ENCODE measurements around the gene KLHL34. TPM values are rescaled to one million over a fixed set of nuclear protein-coding genes. Genes with fewer than 3 reads are reported as not detected.

The KLHL34 gene
- total RNA-seq: under 1 TPM; 0.79 to 0.94 TPM

GRCh38 chrX:21658152-21658737, at the start of gene KLHL34:
KLHL34 (minus strand) TSS chrX:21658330; CDS start chrX:21657788, 542 bp downstream.
- Mint-ChIP-seq H3K36me3 (ENCODE audit: insufficient read depth in 2 of 2) (peaks cover 0 to 1% of the 10 kb centered on the region in 2 donors), H3K9me3 (no peaks in the 10 kb centered on the region), H3K4me3 (peak within 1 kb of the TSS; percentile 61 to 72), H3K4me1 (ENCODE audit: low read depth) (no peaks in the 10 kb centered on the region), H3K27ac (no peak within 1 kb of the TSS), H3K27me3 (ENCODE audit: low read depth) (peaks cover 9% of the 10 kb centered on the region)
- ATAC-seq (replicated peaks in 1 of 2): peak; percentile 72 to 82
- peak; percentile 10 to 14 for DNase-seq

GRCh38 chrX:21705225-21705624, 47.1 kb upstream of the KLHL34 start:
- H3K36me3 Mint-ChIP-seq (ENCODE audit: insufficient read depth in 2 of 2): no peaks in the 10 kb centered on the region
- H3K27me3 Mint-ChIP-seq (ENCODE audit: low read depth): no peaks in the 10 kb centered on the region
- H3K9me3 Mint-ChIP-seq: peaks cover 0 to 2% of the 10 kb centered on the region in 2 donors
- no peak overlapping the region for H3K27ac Mint-ChIP-seq
- ATAC-seq (replicated peaks in 1 of 2) (no peak), DNase-seq (no peak)
- no peak overlapping the region for H3K4me3 Mint-ChIP-seq
- H3K4me1 Mint-ChIP-seq (ENCODE audit: low read depth): no peaks in the 10 kb centered on the region

GRCh38 chrX:21702725-21703124, 44.6 kb upstream of the KLHL34 start:
- no peak overlapping the region for H3K4me3 Mint-ChIP-seq
- H3K4me1 Mint-ChIP-seq (ENCODE audit: low read depth): no peaks in the 10 kb centered on the region
- no peak for ATAC-seq (replicated peaks in 1 of 2)
- no peak overlapping the region for H3K27ac Mint-ChIP-seq
- no peaks in the 10 kb centered on the region for H3K36me3 Mint-ChIP-seq (ENCODE audit: insufficient read depth in 2 of 2)
- H3K27me3 Mint-ChIP-seq (ENCODE audit: low read depth): peaks cover 7% of the 10 kb centered on the region
- peaks cover 0 to 6% of the 10 kb centered on the region in 2 donors for H3K9me3 Mint-ChIP-seq
- DNase-seq: no peak

GRCh38 chrX:21700967-21701366, 42.8 kb upstream of the KLHL34 start:
- Mint-ChIP-seq H3K36me3 (ENCODE audit: insufficient read depth in 2 of 2) (no peaks in the 10 kb centered on the region), H3K27ac (no peak overlapping the region), H3K27me3 (ENCODE audit: low read depth) (peaks cover 7% of the 10 kb centered on the region), H3K4me3 (no peak overlapping the region), H3K9me3 (peaks cover 0 to 4% of the 10 kb centered on the region in 2 donors), H3K4me1 (ENCODE audit: low read depth) (no peaks in the 10 kb centered on the region)
- DNase-seq: no peak
- ATAC-seq (replicated peaks in 1 of 2): no peak

- no peaks in the 10 kb centered on the region for H3K36me3 Mint-ChIP-seq (ENCODE audit: insufficient read depth in 2 of 2)
- peaks cover 7% of the 10 kb centered on the region for H3K27me3 Mint-ChIP-seq (ENCODE audit: low read depth)
- H3K9me3 Mint-ChIP-seq: peaks cover 0 to 4% of the 10 kb centered on the region in 2 donors
- H3K4me3 Mint-ChIP-seq: no peak overlapping the region
- ATAC-seq (replicated peaks in 1 of 2) (no peak), DNase-seq (no peak)
- no peak overlapping the region for H3K27ac Mint-ChIP-seq
- H3K4me1 Mint-ChIP-seq (ENCODE audit: low read depth): no peaks in the 10 kb centered on the region
These were observed 42.1 kb upstream of the KLHL34 start for GRCh38 chrX:21700275-21700674.

GRCh38 chrX:21699136-21699535, 41.0 kb upstream of the KLHL34 start:
- H3K4me1 Mint-ChIP-seq (ENCODE audit: low read depth): no peaks in the 10 kb centered on the region
- H3K9me3 Mint-ChIP-seq: peaks cover 0 to 4% of the 10 kb centered on the region in 2 donors
- peaks cover 7% of the 10 kb centered on the region for H3K27me3 Mint-ChIP-seq (ENCODE audit: low read depth)
- no peak for DNase-seq
- no peak overlapping the region for H3K27ac Mint-ChIP-seq
- H3K4me3 Mint-ChIP-seq: no peak overlapping the region
- ATAC-seq (replicated peaks in 1 of 2): no peak
- no peaks in the 10 kb centered on the region for H3K36me3 Mint-ChIP-seq (ENCODE audit: insufficient read depth in 2 of 2)

- ATAC-seq (replicated peaks in 1 of 2) (no peak), DNase-seq (no peak)
- Mint-ChIP-seq H3K4me3 (no peak overlapping the region), H3K27me3 (ENCODE audit: low read depth) (peaks cover 7% of the 10 kb centered on the region), H3K36me3 (ENCODE audit: insufficient read depth in 2 of 2) (no peaks in the 10 kb centered on the region), H3K27ac (no peak overlapping the region), H3K4me1 (ENCODE audit: low read depth) (no peaks in the 10 kb centered on the region), H3K9me3 (peaks cover 0 to 4% of the 10 kb centered on the region in 2 donors)
These were observed 40.1 kb upstream of the KLHL34 start for GRCh38 chrX:21698272-21698671.

- Mint-ChIP-seq H3K9me3 (peaks cover 0 to 2% of the 10 kb centered on the region in 2 donors), H3K27me3 (ENCODE audit: low read depth) (no peaks in the 10 kb centered on the region), H3K4me1 (ENCODE audit: low read depth) (peaks cover 12% of the 10 kb centered on the region), H3K27ac (no peak overlapping the region), H3K4me3 (no peak overlapping the region), H3K36me3 (ENCODE audit: insufficient read depth in 2 of 2) (no peaks in the 10 kb centered on the region)
- peak in 1 of 2 donors; percentile 2 for DNase-seq
- ATAC-seq (replicated peaks in 1 of 2): no peak
These were observed 33.4 kb upstream of the KLHL34 start for GRCh38 chrX:21691512-21692018.

- H3K27ac Mint-ChIP-seq: no peak overlapping the region
- no peaks in the 10 kb centered on the region for H3K4me1 Mint-ChIP-seq (ENCODE audit: low read depth)
- H3K9me3 Mint-ChIP-seq: no peaks in the 10 kb centered on the region
- H3K36me3 Mint-ChIP-seq (ENCODE audit: insufficient read depth in 2 of 2): no peaks in the 10 kb centered on the region
- H3K27me3 Mint-ChIP-seq (ENCODE audit: low read depth): peaks cover 17% of the 10 kb centered on the region
- ATAC-seq (replicated peaks in 1 of 2) (no peak), DNase-seq (no peak)
- no peak overlapping the region for H3K4me3 Mint-ChIP-seq
These were observed 25.8 kb upstream of the KLHL34 start for GRCh38 chrX:21683941-21684340.

- Mint-ChIP-seq H3K4me3 (no peak overlapping the region), H3K36me3 (ENCODE audit: insufficient read depth in 2 of 2) (no peaks in the 10 kb centered on the region), H3K27ac (no peak overlapping the region), H3K4me1 (ENCODE audit: low read depth) (no peaks in the 10 kb centered on the region), H3K9me3 (peaks cover 0 to under 1% of the 10 kb centered on the region in 2 donors), H3K27me3 (ENCODE audit: low read depth) (peaks cover 12% of the 10 kb centered on the region)
- ATAC-seq (replicated peaks in 1 of 2) (no peak), DNase-seq (no peak)
These were observed 20.0 kb upstream of the KLHL34 start for GRCh38 chrX:21678048-21678612.

GRCh38 chrX:21675931-21676330, 17.8 kb upstream of the KLHL34 start:
- Mint-ChIP-seq H3K27me3 (ENCODE audit: low read depth) (peaks cover 17% of the 10 kb centered on the region), H3K4me3 (no peak overlapping the region), H3K4me1 (ENCODE audit: low read depth) (no peaks in the 10 kb centered on the region), H3K36me3 (ENCODE audit: insufficient read depth in 2 of 2) (no peaks in the 10 kb centered on the region), H3K27ac (no peak overlapping the region), H3K9me3 (peaks cover 0 to 5% of the 10 kb centered on the region in 2 donors)
- ATAC-seq (replicated peaks in 1 of 2) (no peak), DNase-seq (no peak)

- ATAC-seq (replicated peaks in 1 of 2): no peak
- peaks cover 0 to 5% of the 10 kb centered on the region in 2 donors for H3K9me3 Mint-ChIP-seq
- no peaks in the 10 kb centered on the region for H3K36me3 Mint-ChIP-seq (ENCODE audit: insufficient read depth in 2 of 2)
- H3K27me3 Mint-ChIP-seq (ENCODE audit: low read depth): peaks cover 13% of the 10 kb centered on the region
- DNase-seq: no peak
- H3K27ac Mint-ChIP-seq: no peak overlapping the region
- no peaks in the 10 kb centered on the region for H3K4me1 Mint-ChIP-seq (ENCODE audit: low read depth)
- H3K4me3 Mint-ChIP-seq: no peak overlapping the region
These were observed 16.5 kb upstream of the KLHL34 start for GRCh38 chrX:21674430-21675186.

- peaks cover 23% of the 10 kb centered on the region for H3K27me3 Mint-ChIP-seq (ENCODE audit: low read depth)
- DNase-seq: no peak
- H3K4me3 Mint-ChIP-seq: no peak overlapping the region
- ATAC-seq (replicated peaks in 1 of 2): no peak
- H3K36me3 Mint-ChIP-seq (ENCODE audit: insufficient read depth in 2 of 2): no peaks in the 10 kb centered on the region
- H3K4me1 Mint-ChIP-seq (ENCODE audit: low read depth): no peaks in the 10 kb centered on the region
- H3K27ac Mint-ChIP-seq: no peak overlapping the region
- H3K9me3 Mint-ChIP-seq: peaks cover 0 to 2% of the 10 kb centered on the region in 2 donors
These were observed 8.5 kb upstream of the KLHL34 start for GRCh38 chrX:21666679-21667078.

All from activated T-cell treated with anti-CD3 and anti-CD28 coated beads, Interleukin-2, amount 50 U/mL, for 72 hours (primary cell).